NB4 (cell line): ENCODE results near the gene ZSCAN16.

Experiments
- DNase-seq: peaks from one replicate; pipeline ENCODE4 v3.0.0; 2010; ENCODE audit warnings: low read depth
- H3K4me3 ChIP-seq: one replicate; pipeline ENCODE4 v1.5.1; 2011; ENCODE audit warnings: mild to moderate bottlenecking, low read depth, low read length, moderate library complexity
- MYC ChIP-seq: IDR thresholded peaks from 2 replicates; pipeline ENCODE4 v1.6.1; 2011; ENCODE audit warnings: low read depth, low read length
- POLR2A ChIP-seq: IDR thresholded peaks from 2 replicates; pipeline ENCODE4 v1.6.1; 2011; ENCODE audit warnings: mild to moderate bottlenecking; ENCODE audit not compliant: insufficient read length; ENCODE audit errors: extremely low read depth
- TF ChIP-seq, protein P1 (sequence below): IDR thresholded peaks from one replicate; pipeline ENCODE4 v1.5.1; 2012; ENCODE audit warnings: low read depth, low read length
- TF ChIP-seq, protein P2 (sequence below): IDR thresholded peaks from 2 replicates; pipeline ENCODE4 v1.6.1; 2011; ENCODE audit warnings: low read depth, low read length

ZSCAN16 gene

DNA sequence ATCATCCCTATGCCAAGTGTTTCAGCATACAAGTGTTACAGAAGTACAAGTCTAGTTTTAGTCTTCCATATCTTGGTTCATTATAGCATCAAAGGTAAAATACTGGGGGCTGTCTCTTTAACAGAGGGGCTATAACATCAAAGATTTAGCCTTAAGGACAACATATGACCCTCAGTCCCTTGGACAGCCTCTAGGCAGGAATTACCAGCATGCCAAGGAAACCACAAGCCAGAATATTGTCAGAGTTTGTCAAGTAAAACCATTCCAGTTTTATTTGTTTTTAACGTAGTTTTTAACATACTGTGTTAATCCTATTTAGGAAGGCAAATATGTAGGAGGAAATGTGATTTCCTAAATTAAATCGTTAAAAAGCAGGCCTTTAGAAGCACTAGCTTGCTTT lies 35.8 kb downstream of the ZSCAN16 start:
- no peak overlapping the region for H3K4me3 ChIP-seq
- TF ChIP-seq POLR2A, result no peak
- no peak for TF ChIP-seq MYC
- TF ChIP-seq, protein P1, sequence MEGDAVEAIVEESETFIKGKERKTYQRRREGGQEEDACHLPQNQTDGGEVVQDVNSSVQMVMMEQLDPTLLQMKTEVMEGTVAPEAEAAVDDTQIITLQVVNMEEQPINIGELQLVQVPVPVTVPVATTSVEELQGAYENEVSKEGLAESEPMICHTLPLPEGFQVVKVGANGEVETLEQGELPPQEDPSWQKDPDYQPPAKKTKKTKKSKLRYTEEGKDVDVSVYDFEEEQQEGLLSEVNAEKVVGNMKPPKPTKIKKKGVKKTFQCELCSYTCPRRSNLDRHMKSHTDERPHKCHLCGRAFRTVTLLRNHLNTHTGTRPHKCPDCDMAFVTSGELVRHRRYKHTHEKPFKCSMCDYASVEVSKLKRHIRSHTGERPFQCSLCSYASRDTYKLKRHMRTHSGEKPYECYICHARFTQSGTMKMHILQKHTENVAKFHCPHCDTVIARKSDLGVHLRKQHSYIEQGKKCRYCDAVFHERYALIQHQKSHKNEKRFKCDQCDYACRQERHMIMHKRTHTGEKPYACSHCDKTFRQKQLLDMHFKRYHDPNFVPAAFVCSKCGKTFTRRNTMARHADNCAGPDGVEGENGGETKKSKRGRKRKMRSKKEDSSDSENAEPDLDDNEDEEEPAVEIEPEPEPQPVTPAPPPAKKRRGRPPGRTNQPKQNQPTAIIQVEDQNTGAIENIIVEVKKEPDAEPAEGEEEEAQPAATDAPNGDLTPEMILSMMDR, result no peak
- TF ChIP-seq, protein P2, sequence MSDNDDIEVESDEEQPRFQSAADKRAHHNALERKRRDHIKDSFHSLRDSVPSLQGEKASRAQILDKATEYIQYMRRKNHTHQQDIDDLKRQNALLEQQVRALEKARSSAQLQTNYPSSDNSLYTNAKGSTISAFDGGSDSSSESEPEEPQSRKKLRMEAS, result no peak
- DNase-seq, result no peak

DNA sequence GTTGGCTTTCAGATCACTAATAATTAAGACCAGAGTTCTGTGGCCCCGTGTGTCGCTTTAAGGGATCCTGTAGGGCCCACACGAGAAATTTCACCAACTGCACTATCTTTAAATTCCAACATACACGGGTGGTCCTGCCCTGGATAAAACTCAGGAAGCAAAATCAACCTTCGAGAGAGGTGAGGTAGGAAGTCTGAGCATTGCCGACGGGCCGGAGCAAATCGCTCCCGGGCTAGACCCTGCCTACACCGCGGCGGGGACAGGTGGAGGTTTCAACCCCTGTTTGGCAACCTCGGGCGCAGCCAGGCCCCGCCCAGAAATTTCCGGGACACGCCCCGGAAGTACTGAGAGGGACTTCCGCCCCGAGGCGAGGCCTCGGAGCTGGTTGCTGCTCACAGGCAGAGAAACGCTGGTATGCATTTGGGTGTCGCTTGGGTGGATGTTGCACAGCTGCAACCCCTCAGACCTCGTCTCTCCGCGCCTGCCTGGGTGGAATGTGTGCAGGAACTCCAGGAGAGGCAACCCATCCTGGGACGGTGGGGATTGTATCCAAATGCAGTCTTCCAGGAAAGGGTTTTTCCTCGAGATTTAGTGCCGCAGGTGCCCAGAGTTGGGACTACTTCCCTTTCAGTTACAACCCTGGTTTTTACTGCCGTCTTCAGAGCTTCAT lies 37.1 kb downstream of the ZSCAN16 start:
- TF ChIP-seq POLR2A (peak; percentile 98), MYC (peak; percentile 66; the same call in 1 of the 2 replicates)
- TF ChIP-seq, protein P1, result no peak
- TF ChIP-seq, protein P2, result 0 out of 2 replicates have a peak, but pooled peaks have one; percentile 26
- peak; percentile 90 for DNase-seq
- H3K4me3 ChIP-seq, result peak overlapping the region; percentile 63

DNA sequence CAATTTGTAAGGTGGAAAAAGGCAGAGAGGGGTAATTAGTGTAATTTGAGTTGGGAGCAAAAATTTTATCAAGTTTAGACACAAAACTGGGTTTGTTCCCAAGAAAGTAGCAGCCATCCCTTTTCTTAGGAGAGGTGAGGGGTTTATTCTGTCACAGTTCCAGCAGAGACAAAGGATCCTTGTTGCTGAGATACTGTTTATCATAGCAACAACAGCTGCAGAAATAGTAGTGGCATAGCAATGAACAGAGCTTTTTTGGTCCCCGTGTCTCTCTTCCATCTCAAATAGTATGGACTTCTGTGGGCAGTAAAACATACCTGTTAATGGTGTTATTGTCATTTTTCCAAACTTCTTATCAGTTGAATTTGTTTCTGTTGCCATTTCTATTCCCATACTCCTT lies 41.2 kb downstream of the ZSCAN16 start:
- no peak overlapping the region for H3K4me3 ChIP-seq
- DNase-seq, result no peak
- TF ChIP-seq, protein P1, result no peak
- TF ChIP-seq POLR2A (no peak), MYC (no peak)
- TF ChIP-seq, protein P2, result no peak

DNA sequence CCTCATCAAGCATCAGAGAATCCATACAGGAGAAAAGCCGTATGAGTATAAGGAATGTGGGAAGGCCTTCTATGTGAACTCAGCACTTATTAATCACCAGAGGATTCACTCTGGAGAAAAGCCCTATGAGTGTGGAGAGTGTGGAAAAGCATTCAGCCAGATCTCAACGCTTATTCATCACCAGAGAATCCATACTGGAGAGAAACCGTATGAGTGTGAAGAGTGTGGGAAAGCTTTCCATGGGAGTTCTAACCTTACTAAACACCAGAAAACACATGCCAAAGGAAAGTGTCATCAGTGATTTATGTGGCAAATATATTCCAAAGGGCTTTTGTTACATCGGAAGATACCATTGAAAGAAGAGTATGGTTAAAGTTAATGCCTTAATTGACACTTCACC lies 42.7 kb downstream of the ZSCAN16 start:
- DNase-seq, result no peak
- H3K4me3 ChIP-seq, result no peak overlapping the region
- TF ChIP-seq, protein P1, result no peak
- TF ChIP-seq POLR2A (no peak), MYC (no peak)
- TF ChIP-seq, protein P2, result no peak

DNA sequence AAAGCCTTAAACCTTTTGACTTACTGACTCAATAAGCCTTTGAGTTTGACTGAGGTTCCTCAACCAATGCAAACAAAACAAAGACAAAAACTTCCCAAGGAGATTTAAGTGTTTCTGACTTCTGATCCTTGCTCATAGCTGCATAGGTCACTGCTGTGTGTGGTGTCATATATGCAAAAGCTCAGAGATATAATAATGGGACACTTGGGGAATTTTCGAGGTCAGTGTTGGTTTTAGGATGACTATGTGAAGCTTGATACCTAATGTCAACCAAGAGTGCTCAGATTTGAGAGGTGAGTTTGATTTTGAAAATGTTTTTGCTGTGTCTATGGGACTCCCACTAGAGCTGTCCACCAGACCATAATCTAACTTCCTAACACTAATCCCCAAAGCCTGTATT lies 43.5 kb downstream of the ZSCAN16 start:
- no peak for DNase-seq
- TF ChIP-seq MYC, result no peak
- TF ChIP-seq, protein P1, result no peak
- no peak for TF ChIP-seq POLR2A
- TF ChIP-seq, protein P2, result no peak
- H3K4me3 ChIP-seq, result no peak overlapping the region

DNA sequence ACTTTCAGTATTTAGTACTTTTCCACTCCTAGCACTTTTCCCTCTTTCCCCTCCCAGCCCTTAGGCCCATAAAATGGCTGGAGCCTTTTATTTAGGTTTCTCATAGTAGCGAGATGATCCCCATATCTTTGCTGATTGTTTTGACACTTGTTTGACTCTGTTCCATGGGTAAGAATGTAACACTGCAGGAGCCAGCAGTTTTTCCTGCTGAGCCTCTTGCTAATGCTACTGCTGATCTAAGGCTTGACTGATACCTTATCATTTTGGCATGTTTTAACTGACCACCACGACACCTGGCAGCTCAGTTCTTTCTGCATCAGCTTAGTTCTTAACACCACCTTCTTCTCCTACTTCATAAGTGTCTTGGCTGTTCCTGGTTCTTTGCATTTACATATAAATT lies 46.9 kb downstream of the ZSCAN16 start:
- TF ChIP-seq, protein P1, result no peak
- TF ChIP-seq, protein P2, result no peak
- TF ChIP-seq MYC (no peak), POLR2A (no peak)

More for the DNA sequence above, 46.9 kb downstream of the ZSCAN16 start:
- no peak overlapping the region for H3K4me3 ChIP-seq
- DNase-seq, result no peak
